HG03060 (cell line): ENCODE data around the gene IFNA10.
A peak's percentile ranks its signal among the peaks of the same experiment; 100 is the strongest.
"Not testable (repeated sequence)": the region's sequence is repeated elsewhere in the genome, so short reads cannot be mapped to it uniquely, and the experiment has no call there.

Source experiments
- ATAC-seq: cut with Tn5 transposase; IDR thresholded peaks from one replicate; pipeline ENCODE4 v1.9.1; 2021; ENCODE audit warnings: low read depth, moderate number of reproducible peaks; ENCODE audit not compliant: unreplicated experiment

Gene IFNA10

GRCh38 chr9:21207043-21207442 lies at the start of gene IFNA10:
Gene IFNA10 (minus strand): TSS chr9:21207143. CDS start chr9:21207097, 46 bp downstream.
- ATAC-seq, result not testable (repeated sequence)

GRCh38 chr9:21255538-21256212 lies 48.7 kb upstream of the IFNA10 start:
- ATAC-seq, result no peak

GRCh38 chr9:21252721-21253547 lies 46.0 kb upstream of the IFNA10 start:
- peak; percentile 68 for ATAC-seq

- no peak for ATAC-seq
Measured at GRCh38 chr9:21251638-21252037, 44.7 kb upstream of the IFNA10 start.

GRCh38 chr9:21251190-21251589 lies 44.2 kb upstream of the IFNA10 start:
- ATAC-seq, result no peak

GRCh38 chr9:21244836-21245235 lies 37.9 kb upstream of the IFNA10 start:
- ATAC-seq, result no peak

GRCh38 chr9:21239911-21240310 lies 33.0 kb upstream of the IFNA10 start, which contains the start of gene IFNA14:
Gene IFNA14 (minus strand): TSS chr9:21240005. CDS start chr9:21239935, 70 bp downstream.
- no peak for ATAC-seq

GRCh38 chr9:21236360-21236714 lies 29.4 kb upstream of the IFNA10 start:
- ATAC-seq, result not testable (repeated sequence)

- peak; percentile 71 for ATAC-seq
Measured at GRCh38 chr9:21235468-21236359, 28.8 kb upstream of the IFNA10 start.

- ATAC-seq, result no peak
Measured at GRCh38 chr9:21234153-21234687, 27.3 kb upstream of the IFNA10 start.

- no peak for ATAC-seq
Measured at GRCh38 chr9:21233258-21233657, 26.3 kb upstream of the IFNA10 start.

- no peak for ATAC-seq
Measured at GRCh38 chr9:21228122-21228521, 21.2 kb upstream of the IFNA10 start, which contains the start of gene IFNA17. Gene IFNA17 (minus strand): TSS chr9:21228222. CDS start chr9:21228173, 49 bp downstream.

- not testable (repeated sequence) for ATAC-seq
Measured at GRCh38 chr9:21217211-21217610, 10.3 kb upstream of the IFNA10 start, which contains the start of gene IFNA16. Gene IFNA16 (minus strand): TSS chr9:21217311. CDS start chr9:21217305, 6 bp downstream.

GRCh38 chr9:21213411-21214326 lies 6.7 kb upstream of the IFNA10 start:
- ATAC-seq, result not testable (repeated sequence)

- not testable (repeated sequence) for ATAC-seq
Measured at GRCh38 chr9:21212160-21212559, 5.2 kb upstream of the IFNA10 start.

- not testable (repeated sequence) for ATAC-seq
Measured at GRCh38 chr9:21210782-21211181, 3.8 kb upstream of the IFNA10 start.

- no peak for ATAC-seq
Measured at GRCh38 chr9:21210311-21210710, 3.4 kb upstream of the IFNA10 start.

GRCh38 chr9:21205204-21205603 lies 1.7 kb downstream of the IFNA10 start:
- ATAC-seq, result no peak

- not testable (repeated sequence) for ATAC-seq
Measured at GRCh38 chr9:21202105-21202504, 4.8 kb downstream of the IFNA10 start, which contains the start of gene IFNA7. Gene IFNA7 (minus strand): TSS chr9:21202205. CDS start chr9:21202165, 40 bp downstream.
